Liver (tissue), 9 donors: ENCODE results near the gene MLLT3. TPM values are rescaled to one million over a fixed set of nuclear protein-coding genes. Genes with fewer than 3 reads are reported as not detected.

Experiments used
- DNase-seq: peaks from one replicate; pipeline ENCODE4 v3.0.0-alpha.2; 2017; ENCODE audit warnings: low spot score
- H3K27ac ChIP-seq, 2 donors: one replicate each; pipeline ENCODE4 v1.7.0; 2013; ENCODE audit warnings: inconsistent platforms in 2 of 2, low read length in 2 of 2, control low read depth in 1 of 2, low read depth in 1 of 2, mild to moderate bottlenecking in 1 of 2
- H3K27me3 ChIP-seq, 4 donors: one replicate each; pipeline versions ENCODE4 v1.6.1 to v1.7.0; 2013; ENCODE audit warnings: low read length in 3 of 4, inconsistent platforms in 1 of 4, mild to moderate bottlenecking in 1 of 4, moderate library complexity in 1 of 4; ENCODE audit not compliant: control insufficient read depth in 4 of 4, insufficient read depth in 4 of 4
- H3K36me3 ChIP-seq, 4 donors: one replicate each; pipeline versions ENCODE4 v1.6.1 to v1.7.0; 2013; ENCODE audit warnings: low read length in 3 of 4, mild to moderate bottlenecking in 3 of 4, low read depth in 1 of 4, moderate library complexity in 1 of 4; ENCODE audit not compliant: control insufficient read depth in 4 of 4, insufficient read depth in 3 of 4
- H3K4me1 ChIP-seq, 4 donors: one replicate each; pipeline versions ENCODE4 v1.6.1 to v1.7.0; 2013; ENCODE audit warnings: low read length in 3 of 4, mild to moderate bottlenecking in 3 of 4, moderate library complexity in 1 of 4; ENCODE audit not compliant: control insufficient read depth in 4 of 4, insufficient read depth in 4 of 4
- H3K4me3 ChIP-seq, 3 donors: one replicate each; pipeline versions ENCODE4 v1.6.1 to v1.7.0; 2013; ENCODE audit warnings: low read length in 3 of 3, control low read depth in 1 of 3, low read depth in 1 of 3, mild to moderate bottlenecking in 1 of 3
- H3K9ac ChIP-seq, 2 donors: one replicate each; pipeline ENCODE4 v1.7.0; 2013; ENCODE audit warnings: low read length in 2 of 2, mild to moderate bottlenecking in 2 of 2, moderate library complexity in 2 of 2, control low read depth in 1 of 2, low read depth in 1 of 2
- H3K9me3 ChIP-seq, 4 donors: one replicate each; pipeline versions ENCODE4 v1.6.1 to v1.7.0; 2013; ENCODE audit warnings: low read length in 3 of 4; ENCODE audit not compliant: control insufficient read depth in 4 of 4
- FOXA1 ChIP-seq: IDR thresholded peaks from 2 replicates; pipeline ENCODE4 v1.6.1; 2016; ENCODE audit warnings: antibody characterized with exemption
- FOXA2 ChIP-seq: IDR thresholded peaks from 2 replicates; pipeline ENCODE4 v1.6.1; 2016; ENCODE audit warnings: antibody characterized with exemption
- HNF4A ChIP-seq, 2 donors: conservative IDR thresholded peaks; 2 replicates each; pipeline ENCODE4 v1.6.1; 2016; ENCODE audit warnings: antibody characterized with exemption in 2 of 2, mild to moderate bottlenecking in 2 of 2
- HNF4G ChIP-seq: IDR thresholded peaks from 2 replicates; pipeline ENCODE4 v1.6.1; 2016; ENCODE audit warnings: antibody characterized with exemption
- JUND ChIP-seq, 2 donors: IDR thresholded peaks; 2 replicates each; pipeline ENCODE4 v1.6.1; 2016; ENCODE audit warnings: antibody characterized with exemption in 2 of 2
- NR2F2 ChIP-seq: IDR thresholded peaks from 2 replicates; pipeline ENCODE4 v1.6.1; 2016; ENCODE audit warnings: antibody characterized with exemption
- REST ChIP-seq: IDR thresholded peaks from 2 replicates; pipeline ENCODE4 v1.6.1; 2016; ENCODE audit warnings: antibody characterized with exemption, mild to moderate bottlenecking
- RXRA ChIP-seq, 2 donors: IDR thresholded peaks; 2 replicates each; pipeline ENCODE4 v1.6.1; 2017 to 2018; ENCODE audit warnings: antibody characterized with exemption in 2 of 2, mild to moderate bottlenecking in 1 of 2
- TAF1 ChIP-seq: conservative IDR thresholded peaks from 2 replicates; pipeline ENCODE4 v1.6.1; 2016; ENCODE audit warnings: antibody characterized with exemption, mild to moderate bottlenecking
- ZBTB33 ChIP-seq: IDR thresholded peaks from 2 replicates; pipeline ENCODE4 v1.6.1; 2016; ENCODE audit warnings: antibody characterized with exemption
- WGBS: extraction: QIAGEN DNeasy Blood & Tissue Kit; methylation state at CpG from one replicate; pipeline ENCODE4 v1.1.7; 2013; 5-methylcytosine and 5-hydroxymethylcytosine counted together
- polyA plus RNA-seq, 2 donors: library from polyadenylated mRNA; stranded (reverse) in 1 of 2; unstranded in 1 of 2; fragments of 200-250 nt in 1 of 2; fragments of >200 nt in 1 of 2; fragmentation: Nextera tagmentation in 1 of 2; extraction: Ambion mirVana in 1 of 2; gene quantifications; one replicate each; pipeline versions ENCODE4 v1.2.1 to v1.2.3, GENCODE V29; 2013 to 2015
- total RNA-seq, 2 donors: library from RNA; depleted of rRNA; stranded (reverse); fragments of >200 nt; gene quantifications; one replicate each; pipeline ENCODE4 v1.2.3, GENCODE V29; 2014
- TF ChIP-seq, protein P1 (sequence below): IDR thresholded peaks from 2 replicates; pipeline ENCODE4 v1.6.1; 2016; ENCODE audit warnings: antibody characterized with exemption
- donor health status: healthy.
- donor health status: healthy.
- donor health status: healthy.
- donor health status: healthy.
- donor health status: healthy.

The MLLT3 gene
- total and polyA plus RNA-seq, 4 donors = 0.79 to 25.5 (median 1.3) TPM

DNA sequence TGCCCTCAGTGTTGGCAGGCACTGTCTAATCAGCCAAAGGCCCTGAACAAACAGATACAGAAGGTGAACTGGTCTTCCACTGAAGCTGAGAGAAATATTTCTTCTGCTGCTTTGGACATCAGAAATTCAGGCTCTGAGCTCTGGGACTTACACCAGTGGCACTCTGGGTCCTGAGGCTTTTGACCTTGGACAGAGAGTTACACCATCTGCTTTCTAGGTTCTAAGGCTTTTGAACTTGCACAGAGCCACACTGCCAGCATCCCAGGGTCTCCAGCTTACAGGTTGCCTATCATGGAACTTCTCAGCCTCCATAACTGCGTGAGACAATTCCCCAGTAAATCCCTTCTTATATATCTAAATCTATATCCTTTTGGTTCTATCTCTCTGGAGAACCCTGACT is 326.7 kb downstream of the MLLT3 start:
- no peaks in the 10 kb centered on the region for H3K9me3 ChIP-seq
- no peak overlapping the region for H3K9ac ChIP-seq
- H3K27ac ChIP-seq = no peak overlapping the region
- no peaks in the 10 kb centered on the region for H3K36me3 ChIP-seq
- H3K4me3 ChIP-seq = no peak overlapping the region
- H3K27me3 ChIP-seq = no peaks in the 10 kb centered on the region
- DNase-seq = no peak
- no peaks in the 10 kb centered on the region for H3K4me1 ChIP-seq
- 84% methylated on average over 1 of the region's 1 CpG for WGBS
- TF ChIP-seq ZBTB33 (no peak), HNF4A (conservative IDR thresholded peaks at IDR 0.05) (no peak), FOXA2 (no peak), RXRA (IDR thresholded peaks at IDR 0.05) (no peak)
- TF ChIP-seq, protein P1, sequence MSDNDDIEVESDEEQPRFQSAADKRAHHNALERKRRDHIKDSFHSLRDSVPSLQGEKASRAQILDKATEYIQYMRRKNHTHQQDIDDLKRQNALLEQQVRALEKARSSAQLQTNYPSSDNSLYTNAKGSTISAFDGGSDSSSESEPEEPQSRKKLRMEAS = no peak

- H3K9me3 ChIP-seq = no peaks in the 10 kb centered on the region
- no peak overlapping the region for H3K9ac ChIP-seq
- no peaks in the 10 kb centered on the region for H3K4me1 ChIP-seq
- no peak overlapping the region for H3K4me3 ChIP-seq
- WGBS = 77% methylated on average over 6 of the region's 6 CpGs
- peaks cover 0 to 2% (median 0%) of the 10 kb centered on the region in 4 donors for H3K27me3 ChIP-seq
- H3K27ac ChIP-seq = no peak overlapping the region
- TF ChIP-seq NR2F2 (no peak), RXRA (IDR thresholded peaks at IDR 0.05) (no peak), FOXA1 (no peak), HNF4G (no peak), JUND (IDR thresholded peaks at IDR 0.05) (no peak), ZBTB33 (no peak), TAF1 (no peak), FOXA2 (no peak), REST (no peak)
- TF ChIP-seq, protein P1 = no peak
- H3K36me3 ChIP-seq = no peaks in the 10 kb centered on the region
- DNase-seq = no peak
Observed at GRCh38 chr9:20294046-20294750, 328.1 kb downstream of the MLLT3 start.
